ENCODE measurements around the gene THSD4.

GRCh38 chr15:71089801-71090200 is 25.5 kb upstream of the THSD4 start:
- TF ChIP-seq CTCF (IDR thresholded peaks at IDR 0.05; ENCODE audit: insufficient read depth, low read depth, low read length) = no peak
- no peak for TF ChIP-seq EZH2 (IDR thresholded peaks at IDR 0.05; ENCODE audit: insufficient read depth, low read length)
